ENCODE data around the gene CTNNA2.

CTNNA2 gene

DNA sequence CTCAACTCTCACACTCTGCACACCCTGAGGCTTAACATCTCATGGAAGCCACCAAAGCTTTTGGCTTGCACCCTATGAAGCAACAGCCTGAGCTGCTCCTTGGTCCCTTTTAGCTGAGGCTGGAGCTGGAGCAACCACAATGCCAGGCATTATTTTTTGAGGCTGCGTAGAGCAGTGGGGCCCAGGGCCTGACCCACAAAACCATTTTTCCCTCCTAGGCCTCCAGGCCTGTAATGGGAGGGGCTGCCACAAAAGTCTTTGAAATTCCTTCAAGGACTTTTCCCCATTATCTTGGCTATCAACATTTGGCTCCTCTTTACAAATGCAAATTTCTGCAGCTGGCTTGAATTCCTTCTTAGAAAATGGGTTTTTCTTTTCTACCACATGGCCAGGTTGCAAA is 39.8 kb downstream of the CTNNA2 start:
- TF ChIP-seq ZFX (IDR thresholded peaks at IDR 0.05; ENCODE audit: borderline replicate concordance) = no peak
- TF ChIP-seq, protein P1, sequence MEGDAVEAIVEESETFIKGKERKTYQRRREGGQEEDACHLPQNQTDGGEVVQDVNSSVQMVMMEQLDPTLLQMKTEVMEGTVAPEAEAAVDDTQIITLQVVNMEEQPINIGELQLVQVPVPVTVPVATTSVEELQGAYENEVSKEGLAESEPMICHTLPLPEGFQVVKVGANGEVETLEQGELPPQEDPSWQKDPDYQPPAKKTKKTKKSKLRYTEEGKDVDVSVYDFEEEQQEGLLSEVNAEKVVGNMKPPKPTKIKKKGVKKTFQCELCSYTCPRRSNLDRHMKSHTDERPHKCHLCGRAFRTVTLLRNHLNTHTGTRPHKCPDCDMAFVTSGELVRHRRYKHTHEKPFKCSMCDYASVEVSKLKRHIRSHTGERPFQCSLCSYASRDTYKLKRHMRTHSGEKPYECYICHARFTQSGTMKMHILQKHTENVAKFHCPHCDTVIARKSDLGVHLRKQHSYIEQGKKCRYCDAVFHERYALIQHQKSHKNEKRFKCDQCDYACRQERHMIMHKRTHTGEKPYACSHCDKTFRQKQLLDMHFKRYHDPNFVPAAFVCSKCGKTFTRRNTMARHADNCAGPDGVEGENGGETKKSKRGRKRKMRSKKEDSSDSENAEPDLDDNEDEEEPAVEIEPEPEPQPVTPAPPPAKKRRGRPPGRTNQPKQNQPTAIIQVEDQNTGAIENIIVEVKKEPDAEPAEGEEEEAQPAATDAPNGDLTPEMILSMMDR (IDR thresholded peaks at IDR 0.05) = no peak
- H3K27ac ChIP-seq = no peak overlapping the region

DNA sequence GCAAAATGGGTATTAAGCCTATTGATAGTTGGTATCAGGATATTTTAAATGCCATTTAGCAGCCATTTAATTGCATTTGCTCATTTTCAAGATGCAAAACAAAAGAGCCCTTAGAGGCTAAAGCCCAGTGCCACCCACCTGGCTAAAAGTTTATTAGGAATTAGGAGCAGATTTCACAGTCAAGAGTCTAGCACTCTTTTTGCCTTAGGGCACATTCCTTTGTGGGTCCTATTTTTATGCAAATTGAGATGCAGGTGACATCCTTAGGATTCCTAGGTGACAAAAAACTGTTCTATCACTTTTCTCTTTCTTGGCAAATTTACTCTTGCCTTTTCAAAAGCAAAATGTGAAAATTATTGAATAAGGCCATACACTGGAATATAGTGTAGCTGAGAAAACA is 42.0 kb downstream of the CTNNA2 start:
- TF ChIP-seq, protein P1 (IDR thresholded peaks at IDR 0.05) = no peak
- no peak for TF ChIP-seq ZFX (IDR thresholded peaks at IDR 0.05; ENCODE audit: borderline replicate concordance)

DNA sequence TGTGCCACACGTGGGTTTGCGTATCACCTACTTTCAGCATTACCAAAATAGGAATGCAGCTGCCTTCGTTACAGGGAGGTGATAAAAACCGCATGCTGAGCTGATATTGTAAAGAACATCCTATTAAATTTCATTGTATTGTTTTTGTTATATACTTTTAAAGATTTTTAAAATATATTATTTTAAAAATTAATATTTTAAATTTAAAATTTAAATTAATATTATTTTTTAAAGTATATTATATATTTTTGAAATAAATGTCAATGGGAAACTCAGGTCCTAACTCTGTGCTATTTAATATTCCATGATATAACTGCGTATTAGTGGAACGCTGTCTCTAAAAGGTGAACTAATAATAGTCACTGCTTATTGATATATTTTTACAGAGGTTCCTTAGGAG is 51.2 kb downstream of the CTNNA2 start:
- TF ChIP-seq, protein P1 (IDR thresholded peaks at IDR 0.05) = no peak
- TF ChIP-seq ZFX (IDR thresholded peaks at IDR 0.05; ENCODE audit: borderline replicate concordance) = no peak
- H3K27ac ChIP-seq = no peak overlapping the region

More for the DNA sequence above, 42.0 kb downstream of the CTNNA2 start:
- no peak overlapping the region for H3K27ac ChIP-seq

DNA sequence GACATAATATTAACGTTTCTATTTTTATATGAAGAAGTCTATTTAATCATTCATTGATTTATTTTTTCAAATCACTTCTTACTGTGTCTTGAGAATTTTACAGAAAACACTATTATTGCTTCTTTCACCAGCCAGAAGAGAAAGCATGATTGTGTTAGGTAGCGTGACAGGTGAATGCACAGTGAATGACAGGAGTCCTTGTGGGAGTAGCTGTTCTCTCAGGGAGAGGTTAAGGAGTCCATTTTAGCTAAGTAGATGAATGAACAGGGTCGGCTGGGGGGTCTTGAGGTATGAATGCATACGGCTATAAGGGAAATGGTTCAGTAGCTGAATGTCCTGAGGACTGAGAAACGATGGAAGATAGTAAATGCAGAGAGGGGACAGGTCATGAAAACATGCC is 56.2 kb downstream of the CTNNA2 start:
- no peak overlapping the region for H3K27ac ChIP-seq
- TF ChIP-seq, protein P1 (IDR thresholded peaks at IDR 0.05) = no peak
- TF ChIP-seq ZFX (IDR thresholded peaks at IDR 0.05; ENCODE audit: borderline replicate concordance) = no peak

DNA sequence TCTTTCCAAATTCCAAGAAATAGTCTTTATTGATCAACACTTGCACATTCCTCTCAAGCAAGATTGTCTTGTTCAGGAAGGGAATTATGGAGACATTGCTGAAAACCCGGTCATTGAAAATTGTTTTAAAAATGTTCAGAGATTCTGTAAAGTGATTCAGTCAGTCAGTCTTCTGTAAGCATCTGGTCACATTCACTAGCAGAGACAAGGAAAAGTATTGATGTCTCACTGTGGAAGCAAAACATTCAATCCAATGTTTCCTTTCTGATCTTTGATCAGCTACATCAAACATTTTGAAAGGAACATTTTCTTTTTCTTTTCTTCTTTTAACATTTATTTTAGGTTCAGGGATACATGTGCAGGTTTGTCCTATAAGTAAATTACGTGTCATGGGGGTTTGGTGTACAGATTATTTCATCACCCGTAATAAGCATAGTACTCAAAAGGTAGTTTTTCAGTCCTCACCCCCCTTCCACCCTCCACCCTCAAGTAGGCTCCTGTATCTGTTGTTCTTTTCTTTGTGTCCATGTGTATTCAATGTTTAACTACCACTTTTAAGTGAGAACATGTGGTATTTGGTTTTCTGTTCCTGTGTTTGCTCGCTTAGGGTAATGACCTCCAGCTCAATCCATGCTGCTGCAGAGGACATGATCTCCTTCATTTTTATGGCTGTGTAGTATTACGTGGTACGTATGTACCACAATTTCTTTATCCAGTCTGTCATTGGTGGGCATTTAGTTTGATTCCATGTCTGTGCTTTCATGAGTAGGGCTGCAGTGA is 61.2 kb downstream of the CTNNA2 start:
- no peak overlapping the region for H3K27ac ChIP-seq
- TF ChIP-seq, protein P1 (IDR thresholded peaks at IDR 0.05) = no peak

DNA sequence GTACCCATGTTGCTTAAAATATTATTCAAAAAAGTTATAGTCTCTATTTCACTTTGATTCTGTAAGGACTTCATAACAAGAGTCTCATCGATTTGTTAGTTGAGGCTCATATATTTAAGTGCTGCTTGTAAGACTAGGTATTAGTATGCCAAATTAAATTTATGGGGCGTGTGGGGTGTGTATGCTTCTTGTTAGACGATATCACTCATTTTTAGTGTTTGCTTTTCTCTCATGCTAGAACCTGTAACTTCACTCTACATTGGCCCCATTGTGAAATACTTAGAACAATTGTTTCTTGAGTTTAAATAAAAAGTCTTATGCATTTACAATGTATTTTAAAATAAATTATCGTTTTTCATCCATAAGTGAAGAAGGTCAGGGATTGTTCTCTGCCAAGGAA is 63.6 kb downstream of the CTNNA2 start:
- H3K27ac ChIP-seq = no peak overlapping the region

DNA sequence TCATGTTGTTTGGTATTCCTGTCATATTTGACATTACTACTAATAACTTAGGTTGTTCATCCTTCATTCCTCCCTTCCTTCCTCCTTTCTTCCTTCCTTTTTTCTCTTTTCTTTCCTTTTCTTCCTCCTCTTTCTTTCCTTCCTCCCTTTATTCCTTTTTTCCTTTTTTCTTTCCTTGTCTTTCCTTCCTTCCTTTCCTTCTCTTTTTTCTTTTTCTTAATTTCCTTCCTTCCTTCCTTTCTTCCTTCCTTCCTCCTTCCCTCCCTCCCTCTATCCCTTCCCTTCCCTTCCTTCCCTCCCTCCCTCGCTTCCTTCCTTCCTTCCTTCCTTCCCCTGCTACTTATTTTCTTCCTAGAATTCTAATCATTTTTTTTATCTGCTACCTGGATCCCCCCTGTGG is 66.1 kb downstream of the CTNNA2 start:
- TF ChIP-seq, protein P1 (IDR thresholded peaks at IDR 0.05) = no peak
- TF ChIP-seq ZFX (IDR thresholded peaks at IDR 0.05; ENCODE audit: borderline replicate concordance) = no peak
- H3K27ac ChIP-seq = no peak overlapping the region

More for the DNA sequence above, 63.6 kb downstream of the CTNNA2 start:
- no peak for TF ChIP-seq ZFX (IDR thresholded peaks at IDR 0.05; ENCODE audit: borderline replicate concordance)
- TF ChIP-seq, protein P1 (IDR thresholded peaks at IDR 0.05) = no peak

Measured in 22Rv1 (cell line).